PFSK-1 (cell line): Measurements from ENCODE around the gene CTSE.

Source experiments
- FOXP2 ChIP-seq: optimal IDR thresholded peaks from 2 replicates; pipeline ENCODE3; 2011; ENCODE audit warnings: borderline replicate concordance, control low read depth, inconsistent platforms; ENCODE audit not compliant: insufficient read depth; ENCODE audit errors: extremely low read length, extremely low read depth
- POLR2AphosphoS5 ChIP-seq: IDR thresholded peaks from 2 replicates; pipeline ENCODE4 v1.6.1; 2012; ENCODE audit warnings: low read depth, mild to moderate bottlenecking, control low read depth, low read length, moderate library complexity
- REST ChIP-seq, 2 experiments: IDR thresholded peaks; 2 replicates each; pipeline versions ENCODE4 v1.6.1 to v1.8.0; 2011 to 2012; ENCODE audit warnings: low read depth in 2 of 2, low read length in 2 of 2, control low read depth in 1 of 2, inconsistent platforms in 1 of 2, mild to moderate bottlenecking in 1 of 2, moderate library complexity in 1 of 2; ENCODE audit not compliant: insufficient read depth in 1 of 2
- SIN3A ChIP-seq: IDR thresholded peaks from 2 replicates; pipeline ENCODE4 v1.6.1; 2012; ENCODE audit warnings: mild to moderate bottlenecking, low read length, moderate library complexity, borderline replicate concordance; ENCODE audit not compliant: insufficient read depth
- TAF1 ChIP-seq: IDR thresholded peaks from 2 replicates; pipeline ENCODE4 v1.6.1; 2012; ENCODE audit warnings: low read length, control low read depth, borderline replicate concordance; ENCODE audit not compliant: insufficient read depth

Gene CTSE

GRCh38 chr1:206049293-206049692 lies 25.6 kb upstream of the CTSE start:
- no peak for TF ChIP-seq FOXP2

- TF ChIP-seq TAF1 (no peak), SIN3A (no peak), FOXP2 (no peak), REST (IDR thresholded peaks at IDR 0.05; ENCODE audit: insufficient read depth in 1 of 2, low read depth in 2 of 2, low read length in 2 of 2) (no peak), POLR2AphosphoS5 (no peak)
Observed at GRCh38 chr1:206048582-206048981, 24.9 kb upstream of the CTSE start.

- TF ChIP-seq SIN3A = no peak
- TF ChIP-seq TAF1 = no peak
- no peak for TF ChIP-seq REST (IDR thresholded peaks at IDR 0.05; ENCODE audit: insufficient read depth in 1 of 2, low read depth in 2 of 2, low read length in 2 of 2)
- TF ChIP-seq POLR2AphosphoS5 = no peak
- no peak for TF ChIP-seq FOXP2
Observed at GRCh38 chr1:206047271-206047670, 23.6 kb upstream of the CTSE start.

GRCh38 chr1:206041640-206042039 lies 17.9 kb upstream of the CTSE start:
- TF ChIP-seq SIN3A = no peak
- no peak for TF ChIP-seq REST (IDR thresholded peaks at IDR 0.05; ENCODE audit: insufficient read depth in 1 of 2, low read depth in 2 of 2, low read length in 2 of 2)
- TF ChIP-seq POLR2AphosphoS5 = no peak
- TF ChIP-seq TAF1 = no peak
- no peak for TF ChIP-seq FOXP2

- TF ChIP-seq POLR2AphosphoS5 (no peak), TAF1 (no peak), SIN3A (no peak), FOXP2 (no peak)
Observed at GRCh38 chr1:206040328-206040727, 16.6 kb upstream of the CTSE start.

- no peak for TF ChIP-seq TAF1
- TF ChIP-seq POLR2AphosphoS5 = no peak
- no peak for TF ChIP-seq FOXP2
- no peak for TF ChIP-seq SIN3A
- no peak for TF ChIP-seq REST (IDR thresholded peaks at IDR 0.05; ENCODE audit: insufficient read depth in 1 of 2, low read depth in 2 of 2, low read length in 2 of 2)
Observed at GRCh38 chr1:206039046-206039973, 15.6 kb upstream of the CTSE start.
